OCI-M1 (cell line): ENCODE measurements around the gene CCT8L2.
"Not testable (repeated sequence)": the region's sequence is repeated elsewhere in the genome, so short reads cannot be mapped to it uniquely, and the experiment has no call there.

Experiments
- DNase-seq: peaks from one replicate; lab custom pipeline; 2025; lab: John Stamatoyannopoulos, UW

The CCT8L2 gene

DNA sequence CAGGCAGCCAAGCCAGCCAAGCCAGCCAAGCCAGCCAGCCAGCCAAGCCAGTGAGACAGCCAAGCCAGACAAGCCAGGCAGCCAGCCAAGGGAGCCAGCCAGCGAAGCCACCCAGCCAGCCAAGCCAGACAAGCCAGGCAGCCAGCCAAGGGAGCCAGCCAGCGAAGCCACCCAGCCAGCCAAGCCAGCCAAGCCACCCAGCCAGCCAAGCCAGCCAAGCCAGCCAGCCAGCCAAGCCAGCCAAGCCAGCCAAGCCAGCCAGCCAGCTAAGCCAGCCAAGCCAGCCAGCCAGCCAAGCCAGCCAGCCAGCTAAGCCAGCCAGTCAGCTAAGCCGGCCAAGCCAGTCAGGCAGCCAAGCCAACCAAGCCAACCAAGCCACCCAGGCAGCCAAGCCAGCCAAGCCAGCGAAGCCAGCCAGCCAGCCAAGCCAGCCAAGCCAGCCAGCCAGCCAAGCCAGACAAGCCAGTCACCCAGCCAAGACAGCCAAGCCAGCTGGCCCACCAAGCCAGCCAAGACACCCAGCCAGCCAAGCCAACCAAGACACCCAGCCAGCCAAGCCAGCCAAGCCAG is 34.1 kb downstream of the CCT8L2 start:
- not testable (repeated sequence) for DNase-seq

DNA sequence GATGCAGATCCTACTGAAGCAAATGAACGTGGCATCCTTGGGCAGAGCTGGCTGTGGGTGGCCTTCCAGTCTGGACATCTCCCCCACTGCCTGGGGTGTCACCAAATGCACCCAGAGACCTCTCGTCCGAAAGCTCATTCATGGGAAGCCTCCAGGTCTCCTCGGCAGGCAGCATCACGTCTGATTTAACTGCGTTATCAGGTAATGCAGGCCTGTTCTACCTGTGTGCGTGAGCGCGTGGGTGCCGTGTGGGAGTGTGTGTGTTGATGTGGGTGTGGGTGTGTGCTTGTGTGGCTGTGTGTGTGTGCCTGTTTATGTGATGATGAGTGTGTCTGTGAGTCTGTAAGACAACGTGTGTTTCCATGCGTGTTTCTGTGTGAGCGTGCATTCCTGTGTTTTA is 35.1 kb downstream of the CCT8L2 start:
- not testable (repeated sequence) for DNase-seq

DNA sequence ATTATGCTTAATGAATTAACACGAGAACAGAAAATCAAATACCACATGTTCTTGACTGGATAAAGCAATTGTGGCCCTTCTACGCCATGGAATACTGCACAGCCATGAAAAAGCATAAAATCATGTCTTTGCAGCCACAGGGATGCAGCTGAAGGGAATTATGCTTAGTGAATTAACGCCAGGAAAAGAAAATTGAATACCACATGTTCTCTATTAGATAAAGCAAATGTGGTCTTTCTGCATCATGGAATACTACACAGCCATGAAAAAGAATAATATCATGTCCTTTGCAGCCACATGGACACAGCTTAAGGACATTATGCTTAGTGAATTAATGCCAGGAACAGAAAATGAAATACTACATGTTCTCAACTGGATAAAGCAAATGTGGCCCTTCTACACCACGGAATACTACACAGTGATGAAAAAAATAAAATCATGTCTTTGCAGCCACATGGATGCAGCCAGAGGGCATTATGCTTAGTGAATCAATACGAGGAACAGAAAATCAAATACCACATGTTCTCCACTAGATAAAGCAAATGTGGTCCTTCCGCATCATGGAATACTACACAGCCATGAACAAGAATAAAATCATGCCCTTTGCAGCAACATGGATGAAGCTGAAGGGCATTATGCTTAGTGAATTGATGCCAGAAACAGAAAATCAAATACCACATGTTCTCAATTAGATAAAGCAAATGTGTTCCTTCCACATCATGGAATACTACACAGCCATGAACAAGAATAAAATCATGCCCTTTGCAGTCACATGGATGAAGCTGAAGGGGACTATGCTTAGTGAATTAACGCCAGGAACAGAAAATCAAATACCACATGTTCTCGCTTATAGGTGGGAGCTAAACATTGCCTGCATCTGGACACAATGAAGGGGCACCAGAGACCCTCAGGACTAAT is 37.3 kb downstream of the CCT8L2 start:
- not testable (repeated sequence) for DNase-seq

GRCh38 chr22:16543310-16543709 is 49.3 kb downstream of the CCT8L2 start:
- not testable (repeated sequence) for DNase-seq
